Sigmoid colon (tissue), 4 donors: Measurements from ENCODE around the gene CLSTN2.

Experiments
- CTCF ChIP-seq, 4 experiments: fragments of 450-650 bp in 3 of 4; fragments of 200-600 bp in 1 of 4; IDR thresholded peaks; one replicate each; pipeline ENCODE4 v1.5.1; 2016 to 2019; ENCODE audit warnings: antibody characterized with exemption in 4 of 4, mild to moderate bottlenecking in 3 of 4, moderate library complexity in 2 of 4
- POLR2A ChIP-seq, 2 donors: fragments of 450-650 bp; IDR thresholded peaks; one replicate each; pipeline ENCODE4 v1.6.1; 2016; ENCODE audit warnings: antibody characterized with exemption in 2 of 2, mild to moderate bottlenecking in 2 of 2, moderate library complexity in 2 of 2
- POLR2AphosphoS5 ChIP-seq, 4 donors: sonication (generic); formaldehyde crosslinking; IDR thresholded peaks; one replicate each; pipeline ENCODE4 v1.6.1; 2017; ENCODE audit warnings: antibody characterized with exemption in 4 of 4

DNA sequence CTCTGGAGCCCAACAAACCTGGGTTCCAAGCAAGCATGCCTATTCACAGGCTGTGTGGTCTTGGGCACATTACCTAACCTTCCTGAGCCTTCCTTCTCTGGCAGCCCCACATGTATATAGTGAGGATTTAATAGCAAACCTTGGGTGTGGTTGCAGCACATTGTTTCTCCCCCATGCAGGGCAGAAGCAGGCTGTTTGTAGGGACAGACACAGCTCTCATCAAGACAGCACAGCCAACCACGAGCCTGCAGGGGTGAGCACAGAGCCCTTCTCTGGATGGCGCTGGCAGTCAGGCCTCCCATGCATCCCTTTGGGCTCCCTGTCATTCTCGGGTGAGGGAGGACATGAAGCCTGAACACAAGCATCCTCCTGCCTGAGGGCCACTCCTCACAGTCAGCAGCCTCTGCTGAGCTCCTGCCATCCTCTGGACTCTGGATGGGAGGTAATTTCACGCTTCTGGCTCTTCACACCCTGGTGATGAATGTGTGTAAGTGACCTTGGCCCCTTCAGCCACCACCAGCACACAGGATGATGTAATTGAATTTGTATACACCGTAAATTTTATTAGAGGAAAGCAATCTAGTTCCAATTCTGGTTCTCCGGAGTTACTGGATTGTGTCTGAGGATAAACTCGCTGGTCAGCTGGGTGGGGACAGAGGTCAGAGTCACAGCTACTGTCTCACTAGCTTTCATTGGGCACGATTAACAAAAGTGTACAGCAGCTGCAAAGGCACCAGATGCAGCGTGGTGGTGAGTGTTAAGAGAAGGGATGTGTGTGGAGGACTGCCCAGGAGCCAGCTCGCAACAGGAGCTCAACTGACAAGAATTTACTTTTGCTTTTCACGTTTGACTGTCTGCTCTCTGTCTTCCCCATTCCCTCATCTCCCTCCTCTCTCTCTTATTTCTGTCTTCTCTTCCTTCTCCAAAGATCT is 118.1 kb downstream of the CLSTN2 start:
- no peak for TF ChIP-seq POLR2AphosphoS5 (IDR thresholded peaks at IDR 0.05)
- TF ChIP-seq CTCF (IDR thresholded peaks at IDR 0.05) = no peak
- TF ChIP-seq POLR2A (IDR thresholded peaks at IDR 0.05) = no peak
